ENCODE measurements around the gene VSIG8. TPM values are rescaled to one million over a fixed set of nuclear protein-coding genes. Genes with fewer than 3 reads are reported as not detected.

VSIG8 gene
- total RNA-seq, 1 experiment from 2014 or later: not detected

GRCh38 chr1:159890390-159890789 is 27.9 kb upstream of the VSIG8 start:
- Histone ChIP-seq H3K27me3 (ENCODE audit: insufficient read depth, low read length) (no peaks in the 10 kb centered on the region; the same call in 1 of the 2 replicates), H3K27ac (ENCODE audit: low read depth, low read length) (peak overlapping the region; percentile 48; the same call in 1 of the 2 replicates), H3K9me3 (ENCODE audit: control insufficient read depth in 1 of 2, insufficient read depth in 1 of 2, low read depth in 1 of 2, low read length in 2 of 2) (no peaks in the 10 kb centered on the region), H3K79me2 (ENCODE audit: insufficient read depth, low read length) (no peaks in the 10 kb centered on the region), H3K9me2 (ENCODE audit: insufficient read depth) (no peaks in the 10 kb centered on the region), H3K4me3 (replicated peaks in 1 of 2; ENCODE audit: low read depth in 1 of 2, low read length in 2 of 2) (peak overlapping the region in 1 of 2 experiments; percentile 20; a peak in 1 of 4 replicates), H3K4me2 (ENCODE audit: low read length) (peak overlapping the region; percentile 61), H3K4me1 (ENCODE audit: control insufficient read depth in 1 of 2, insufficient read depth in 2 of 2, low read length in 2 of 2) (peaks cover 11 to 23% of the 10 kb centered on the region in 2 experiments; a peak in 3 of 4 replicates), H2AFZ (ENCODE audit: low read depth, low read length, poor library complexity, severe bottlenecking) (no peak overlapping the region), H3K9ac (ENCODE audit: low read length) (0 out of 2 replicates have a peak overlapping the region, but pooled peaks have one; percentile 26), H3K36me3 (ENCODE audit: control insufficient read depth in 1 of 2, insufficient read depth in 2 of 2, low read length in 2 of 2) (no peaks in the 10 kb centered on the region), H4K20me1 (ENCODE audit: insufficient read depth) (no peaks in the 10 kb centered on the region)
- ATAC-seq: no peak
- RAD21 ChIA-PET (ENCODE audit: low non-redundant PET in 1 of 2, low total read pairs in 2 of 2, uncharacterized antibody in 2 of 2, unreplicated experiment in 2 of 2): interaction anchor here (0.5 to 4.5 kb wide), 10 partner anchors 39 to 1922 kb away, joined by 3 to 38 read pairs (median 5); partner anchors contain the start of gene DUSP23 (in 1 of the 2)
- POLR2A ChIA-PET: interaction anchor here (1.3 to 4.5 kb wide), 4 partner anchors 9 to 110 kb away, joined by 3 to 35 read pairs (median 7); partner anchors contain the start of gene DUSP23
- CTCF ChIA-PET: interaction anchor here (0.7 to 8.5 kb wide), 15 partner anchors 8 to 758 kb away, joined by 3 to 249 read pairs (median 9); partner anchors contain the start of genes DUSP23 and FCRL6
- intact Hi-C loops (cut with micrococcal nuclease): loop anchor here (2.0 to 10.0 kb wide), 4 partner anchors 36 to 756 kb away; no protein-coding TSS in a partner anchor
- no peak for TF ChIP-seq TCF7L2 (IDR thresholded peaks at IDR 0.05; ENCODE audit: borderline replicate concordance, extremely low read depth, insufficient read depth, insufficient read length)
- DNase-seq (ENCODE audit: low read depth, low spot score): no peak
- no TSS peak for BruUV-seq (replicated peaks)

GRCh38 chr1:159889821-159890252 is 27.4 kb upstream of the VSIG8 start:
- ChIA-PET POLR2A (interaction anchor here (1.3 to 4.5 kb wide), 4 partner anchors 9 to 109 kb away, joined by 3 to 35 read pairs (median 7); partner anchors contain the start of gene DUSP23), CTCF (interaction anchor here (0.7 to 8.5 kb wide), 13 partner anchors 8 to 757 kb away, joined by 3 to 249 read pairs (median 9); partner anchors contain the start of genes DUSP23 and FCRL6), RAD21 (ENCODE audit: low non-redundant PET in 1 of 2, low total read pairs in 2 of 2, uncharacterized antibody in 2 of 2, unreplicated experiment in 2 of 2) (interaction anchor here (0.5 to 4.5 kb wide), 8 partner anchors 38 to 1921 kb away, joined by 3 to 38 read pairs (median 4); partner anchors contain the start of gene DUSP23 (in 1 of the 2))
- H3K36me3 ChIP-seq (ENCODE audit: control insufficient read depth in 1 of 2, insufficient read depth in 2 of 2, low read length in 2 of 2): no peaks in the 10 kb centered on the region
- no peaks in the 10 kb centered on the region for H4K20me1 ChIP-seq (ENCODE audit: insufficient read depth)
- intact Hi-C loops (cut with micrococcal nuclease): loop anchor here (2.0 to 10.0 kb wide), 4 partner anchors 35 to 755 kb away; no protein-coding TSS in a partner anchor
- peak; percentile 66 for ATAC-seq
- DNase-seq (ENCODE audit: low read depth, low spot score): no peak
- H3K27ac ChIP-seq (ENCODE audit: low read depth, low read length): peak overlapping the region; percentile 48; the same call in 1 of the 2 replicates
- H3K9me2 ChIP-seq (ENCODE audit: insufficient read depth): no peaks in the 10 kb centered on the region
- no peaks in the 10 kb centered on the region; the same call in 1 of the 2 replicates for H3K27me3 ChIP-seq (ENCODE audit: insufficient read depth, low read length)
- peak overlapping the region; percentile 63 for H2AFZ ChIP-seq (ENCODE audit: low read depth, low read length, poor library complexity, severe bottlenecking)
- peak overlapping the region; percentile 61 for H3K4me2 ChIP-seq (ENCODE audit: low read length)
- peak overlapping the region in 1 of 2 experiments; percentile 20; a peak in 1 of 4 replicates for H3K4me3 ChIP-seq (replicated peaks in 1 of 2; ENCODE audit: low read depth in 1 of 2, low read length in 2 of 2)
- no TSS peak for BruUV-seq (replicated peaks)
- no peaks in the 10 kb centered on the region for H3K9me3 ChIP-seq (ENCODE audit: control insufficient read depth in 1 of 2, insufficient read depth in 1 of 2, low read depth in 1 of 2, low read length in 2 of 2)
- 0 out of 2 replicates have a peak overlapping the region, but pooled peaks have one; percentile 26 for H3K9ac ChIP-seq (ENCODE audit: low read length)
- peaks cover 11 to 23% of the 10 kb centered on the region in 2 experiments; a peak in 3 of 4 replicates for H3K4me1 ChIP-seq (ENCODE audit: control insufficient read depth in 1 of 2, insufficient read depth in 2 of 2, low read length in 2 of 2)
- no peaks in the 10 kb centered on the region for H3K79me2 ChIP-seq (ENCODE audit: insufficient read depth, low read length)
- no peak for TF ChIP-seq YY1 (IDR thresholded peaks at IDR 0.05; ENCODE audit: extremely low read depth, insufficient replicate concordance, low read depth, low read length)
- TF ChIP-seq ZNF274 (IDR thresholded peaks at IDR 0.05; ENCODE audit: low read depth, low read length): no peak
- no peak for TF ChIP-seq ELF1 (IDR thresholded peaks at IDR 0.05; ENCODE audit: borderline replicate concordance, low read depth)
- TF ChIP-seq EZH2phosphoT487 (IDR thresholded peaks at IDR 0.05; ENCODE audit: borderline replicate concordance): no peak
- TF ChIP-seq, protein P1, sequence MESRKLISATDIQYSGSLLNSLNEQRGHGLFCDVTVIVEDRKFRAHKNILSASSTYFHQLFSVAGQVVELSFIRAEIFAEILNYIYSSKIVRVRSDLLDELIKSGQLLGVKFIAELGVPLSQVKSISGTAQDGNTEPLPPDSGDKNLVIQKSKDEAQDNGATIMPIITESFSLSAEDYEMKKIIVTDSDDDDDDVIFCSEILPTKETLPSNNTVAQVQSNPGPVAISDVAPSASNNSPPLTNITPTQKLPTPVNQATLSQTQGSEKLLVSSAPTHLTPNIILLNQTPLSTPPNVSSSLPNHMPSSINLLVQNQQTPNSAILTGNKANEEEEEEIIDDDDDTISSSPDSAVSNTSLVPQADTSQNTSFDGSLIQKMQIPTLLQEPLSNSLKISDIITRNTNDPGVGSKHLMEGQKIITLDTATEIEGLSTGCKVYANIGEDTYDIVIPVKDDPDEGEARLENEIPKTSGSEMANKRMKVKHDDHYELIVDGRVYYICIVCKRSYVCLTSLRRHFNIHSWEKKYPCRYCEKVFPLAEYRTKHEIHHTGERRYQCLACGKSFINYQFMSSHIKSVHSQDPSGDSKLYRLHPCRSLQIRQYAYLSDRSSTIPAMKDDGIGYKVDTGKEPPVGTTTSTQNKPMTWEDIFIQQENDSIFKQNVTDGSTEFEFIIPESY (IDR thresholded peaks at IDR 0.05; ENCODE audit: extremely low read depth, insufficient replicate concordance, low read length): no peak
- peak; percentile 75 for TF ChIP-seq JUND (IDR thresholded peaks at IDR 0.05)
- no peak for TF ChIP-seq EGR1 (IDR thresholded peaks at IDR 0.05; ENCODE audit: low read depth)
- TF ChIP-seq POLR2AphosphoS5 (IDR thresholded peaks at IDR 0.05; ENCODE audit: low read depth, low read length): peak; percentile 57; the same call in 1 of the 2 replicates
- TF ChIP-seq CEBPB (IDR thresholded peaks at IDR 0.05; ENCODE audit: low read depth): no peak
- no peak for TF ChIP-seq REST (IDR thresholded peaks at IDR 0.05; ENCODE audit: low read depth)
